TTC549 (cell line): Measurements from ENCODE around the gene ROBO1.
A peak's percentile ranks its signal among the peaks of the same experiment; 100 is the strongest.
"Not testable (repeated sequence)": the region's sequence is repeated elsewhere in the genome, so short reads cannot be mapped to it uniquely, and the experiment has no call there.

ENCODE experiments used
- FAIRE-seq: peaks from 2 replicates; lab custom pipeline; 2012; peaks lifted over from hg19 to GRCh38; lab: Jason Lieb, UNC

The ROBO1 gene

GRCh38 chr3:79368403-79368802 lies 399.4 kb downstream of the ROBO1 start:
- no peak for FAIRE-seq

GRCh38 chr3:79367803-79368202 lies 400.0 kb downstream of the ROBO1 start:
- no peak for FAIRE-seq

- FAIRE-seq = no peak
Observed at GRCh38 chr3:79367066-79367465, 400.7 kb downstream of the ROBO1 start.

- no peak for FAIRE-seq
Observed at GRCh38 chr3:79366414-79366813, 401.4 kb downstream of the ROBO1 start.

- FAIRE-seq = no peak
Observed at GRCh38 chr3:79364784-79365183, 403.0 kb downstream of the ROBO1 start.

GRCh38 chr3:79362571-79363270 lies 405.1 kb downstream of the ROBO1 start:
- FAIRE-seq = no peak

GRCh38 chr3:79361748-79362378 lies 405.9 kb downstream of the ROBO1 start:
- peak; percentile 86 for FAIRE-seq

- no peak for FAIRE-seq
Observed at GRCh38 chr3:79358327-79358726, 409.5 kb downstream of the ROBO1 start.

- FAIRE-seq = no peak
Observed at GRCh38 chr3:79354179-79354688, 413.6 kb downstream of the ROBO1 start.

GRCh38 chr3:79351699-79352098 lies 416.1 kb downstream of the ROBO1 start:
- no peak for FAIRE-seq

- no peak for FAIRE-seq
Observed at GRCh38 chr3:79344876-79345871, 422.6 kb downstream of the ROBO1 start.

- FAIRE-seq = no peak
Observed at GRCh38 chr3:79341961-79342360, 425.8 kb downstream of the ROBO1 start.

- no peak for FAIRE-seq
Observed at GRCh38 chr3:79339846-79340245, 428.0 kb downstream of the ROBO1 start.

GRCh38 chr3:79337798-79338197 lies 430.0 kb downstream of the ROBO1 start:
- no peak for FAIRE-seq

- no peak for FAIRE-seq
Observed at GRCh38 chr3:79329154-79329553, 438.6 kb downstream of the ROBO1 start.

- FAIRE-seq = no peak
Observed at GRCh38 chr3:79326642-79327041, 441.2 kb downstream of the ROBO1 start.

- not testable (repeated sequence) for FAIRE-seq
Observed at GRCh38 chr3:79325833-79326383, 441.9 kb downstream of the ROBO1 start.

- no peak for FAIRE-seq
Observed at GRCh38 chr3:79317551-79318518, 450.0 kb downstream of the ROBO1 start.

- no peak for FAIRE-seq
Observed at GRCh38 chr3:79314962-79315361, 452.8 kb downstream of the ROBO1 start.

GRCh38 chr3:79314544-79314943 lies 453.3 kb downstream of the ROBO1 start:
- FAIRE-seq = no peak

GRCh38 chr3:79310016-79310415 lies 457.8 kb downstream of the ROBO1 start:
- FAIRE-seq = no peak
